T-helper 2 cell (primary cell): ENCODE data around the gene MRNIP.
A peak's percentile ranks its signal among the peaks of the same experiment; 100 is the strongest.

Source experiments
- DNase-seq, 5 experiments: peaks; one replicate each; pipeline versions ENCODE4 v3.0.0 to v3.0.0-alpha.2; 2012 to 2022
- total RNA-seq, 2 donors: gene quantifications; one replicate each; lab custom pipeline; 2026; lab: John Stamatoyannopoulos, UW

Gene MRNIP, protein sequence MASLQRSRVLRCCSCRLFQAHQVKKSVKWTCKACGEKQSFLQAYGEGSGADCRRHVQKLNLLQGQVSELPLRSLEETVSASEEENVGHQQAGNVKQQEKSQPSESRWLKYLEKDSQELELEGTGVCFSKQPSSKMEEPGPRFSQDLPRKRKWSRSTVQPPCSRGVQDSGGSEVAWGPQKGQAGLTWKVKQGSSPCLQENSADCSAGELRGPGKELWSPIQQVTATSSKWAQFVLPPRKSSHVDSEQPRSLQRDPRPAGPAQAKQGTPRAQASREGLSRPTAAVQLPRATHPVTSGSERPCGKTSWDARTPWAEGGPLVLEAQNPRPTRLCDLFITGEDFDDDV
- 28.4 to 58.0 reads per million in 2 donors for total RNA-seq

DNA sequence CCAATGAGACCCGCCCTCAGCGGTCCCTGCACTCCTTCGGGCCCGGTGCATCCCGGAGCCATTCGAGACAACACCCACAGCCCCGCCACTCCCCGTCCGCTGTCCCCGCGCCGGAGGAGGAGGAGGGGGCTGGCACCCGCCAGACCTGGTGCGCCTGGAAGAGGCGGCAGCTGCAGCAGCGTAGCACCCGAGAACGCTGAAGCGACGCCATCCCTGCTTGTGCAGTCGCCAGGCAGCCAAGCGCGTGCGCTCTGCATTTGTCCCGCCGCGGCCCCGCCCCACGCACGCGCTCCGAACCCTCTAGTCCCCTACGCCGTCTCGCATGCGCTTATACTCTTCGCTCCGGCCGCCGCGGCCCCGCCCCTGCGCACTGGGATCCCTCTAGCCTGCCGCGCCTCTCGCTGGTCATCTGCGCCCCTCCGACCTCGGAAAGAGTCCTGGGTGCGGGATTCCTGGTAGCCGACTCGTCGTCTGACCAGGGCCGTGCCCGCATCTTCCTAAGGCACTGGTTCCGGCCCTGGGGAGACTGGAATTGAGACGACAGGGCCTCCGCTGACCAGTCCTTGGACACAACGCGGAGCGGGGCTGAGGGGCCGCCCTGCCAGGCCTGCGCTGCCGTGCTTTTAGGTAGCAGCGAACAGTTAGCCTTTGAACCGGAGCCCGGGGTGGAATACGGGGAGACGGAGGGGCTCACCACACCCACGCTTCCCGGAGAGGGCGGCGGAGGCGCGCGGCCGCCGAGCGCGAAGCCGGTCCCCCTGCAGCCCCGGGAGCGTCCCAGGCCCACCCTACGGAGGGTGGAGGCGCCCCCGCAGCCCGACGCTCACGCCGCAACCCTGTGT lies at the start of gene MRNIP:
Gene MRNIP, minus strand, starts transcription at position 232 of the 842 bp plus-strand sequence. Its CDS starts 21 bp downstream, at position 211.
- DNase-seq: peak; percentile 69 to 94 (median 80)

DNA sequence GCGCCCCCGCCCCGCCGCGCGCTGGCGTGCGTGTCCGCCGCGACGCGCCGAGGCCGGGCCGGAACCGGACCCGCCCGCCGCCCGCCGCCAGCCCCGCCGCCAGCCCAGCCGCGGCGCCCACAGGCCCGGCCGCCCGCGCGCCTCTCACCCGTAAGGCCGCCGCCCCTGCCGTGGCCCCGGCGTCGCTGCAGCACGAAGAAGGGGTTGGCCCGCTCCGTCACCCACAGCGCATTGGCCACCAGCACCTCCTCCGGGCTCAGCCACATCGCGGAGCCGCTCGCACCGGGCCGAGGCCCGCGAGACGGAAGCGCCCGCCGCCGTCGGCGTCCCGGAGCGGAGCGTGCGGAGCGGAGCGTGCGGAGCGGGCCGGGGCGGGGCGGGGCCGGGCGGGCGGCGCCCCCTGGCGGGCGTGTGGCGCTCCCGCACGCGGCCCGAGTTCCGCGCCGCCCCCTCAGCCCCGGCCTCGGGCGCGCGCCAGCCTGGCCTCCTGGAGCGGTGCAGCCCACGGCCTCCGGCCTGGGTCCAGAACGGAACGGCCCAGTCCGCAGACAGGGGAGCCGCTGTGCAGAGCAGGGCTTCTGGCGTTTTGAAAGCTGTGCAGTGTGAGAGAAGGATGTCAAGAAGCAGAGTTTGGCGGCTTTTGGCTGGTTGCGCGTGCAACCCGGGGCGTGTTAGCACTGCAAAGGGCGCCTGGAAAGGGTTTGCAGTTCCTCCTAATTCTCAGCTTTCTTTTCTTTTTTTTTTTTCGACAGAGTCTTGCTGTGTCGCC lies 49.1 kb upstream of the MRNIP start, which contains the start of gene TBC1D9B:
Gene TBC1D9B, minus strand, starts transcription at position 342 of the 769 bp plus-strand sequence. Its CDS starts 76 bp downstream, at position 266.
- peak; percentile 54 to 83 (median 66) for DNase-seq

DNA sequence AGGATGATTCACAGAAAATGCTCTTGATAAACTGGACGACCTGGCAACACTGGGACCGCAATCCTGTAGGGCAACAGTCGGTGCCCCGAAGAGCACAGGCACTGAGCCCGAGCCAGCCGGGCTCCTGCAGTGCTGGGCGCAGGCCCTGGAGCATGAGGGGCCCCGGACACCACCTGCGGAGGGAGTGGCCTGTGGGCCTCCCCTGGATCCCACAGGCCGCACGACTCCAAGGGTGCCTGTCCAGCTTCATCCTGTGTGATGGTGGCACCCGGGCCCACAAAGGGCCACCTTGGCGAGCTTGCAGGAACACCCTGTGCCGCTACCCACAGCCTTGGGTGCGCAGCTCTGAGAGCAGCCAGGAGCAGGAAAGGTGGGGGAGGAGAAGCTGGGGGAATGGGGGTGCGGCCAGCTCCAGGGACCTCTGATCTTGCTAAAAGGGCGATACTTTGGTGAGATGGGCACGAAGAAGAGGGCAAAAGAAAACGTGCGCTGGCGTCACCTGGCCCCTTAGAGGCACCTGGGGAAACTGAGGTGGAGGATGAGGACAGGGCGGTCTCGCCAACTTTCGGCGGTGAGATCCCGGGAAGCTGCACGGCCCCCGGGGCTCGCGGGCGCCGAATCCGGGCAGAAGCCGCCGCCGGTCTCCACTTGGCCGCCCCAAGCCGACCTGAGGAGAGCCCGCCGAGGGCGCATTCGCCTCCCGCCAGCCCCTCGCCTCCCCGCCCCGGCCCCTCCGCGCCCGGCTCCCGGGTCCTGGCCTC lies 48.4 kb upstream of the MRNIP start:
- peak in 2 of 5 experiments; percentile 4 to 47 for DNase-seq

DNA sequence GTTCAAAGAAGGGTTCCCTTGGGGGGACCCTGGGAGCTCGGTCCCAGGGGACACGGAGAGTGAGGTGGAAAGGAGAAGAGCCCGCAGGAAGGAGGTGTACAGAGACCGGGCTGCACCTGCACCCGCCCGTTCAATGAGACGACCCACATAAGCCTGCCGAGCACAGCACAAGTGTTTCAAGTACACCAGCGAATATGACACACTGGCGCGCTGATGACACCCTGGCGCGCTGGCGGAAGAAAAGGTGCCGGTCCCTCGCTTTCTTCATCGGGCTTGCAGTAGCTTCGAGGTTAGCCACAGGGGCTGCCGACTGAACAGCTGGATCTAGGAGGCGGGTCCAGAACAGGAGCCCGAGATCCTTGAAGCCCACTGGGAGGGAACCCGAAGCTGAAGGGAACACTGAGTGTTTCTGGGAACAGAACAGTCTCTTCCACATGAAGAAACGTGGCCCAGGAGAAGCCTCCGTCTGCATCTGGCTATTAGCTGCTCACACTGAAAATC lies 47.7 kb upstream of the MRNIP start:
- DNase-seq: no peak

DNA sequence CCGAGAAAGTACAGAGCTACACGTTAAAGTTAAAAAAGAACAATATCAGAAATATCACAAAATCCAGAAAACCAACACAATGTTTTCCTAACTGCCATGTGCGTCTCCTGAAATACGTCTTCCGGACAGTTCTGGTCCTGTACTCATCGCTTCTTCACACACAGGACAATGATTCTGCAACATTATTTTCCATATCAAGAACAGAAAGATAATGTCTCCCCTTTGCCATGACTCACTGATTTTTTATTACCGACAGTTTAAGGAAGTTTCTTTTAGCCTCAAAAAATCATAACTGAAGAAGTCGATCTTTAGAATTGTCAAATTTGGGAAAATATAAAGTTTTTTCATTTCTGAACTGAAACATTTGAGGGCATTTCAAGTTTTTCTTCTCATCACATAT lies 46.5 kb upstream of the MRNIP start:
- no peak for DNase-seq

DNA sequence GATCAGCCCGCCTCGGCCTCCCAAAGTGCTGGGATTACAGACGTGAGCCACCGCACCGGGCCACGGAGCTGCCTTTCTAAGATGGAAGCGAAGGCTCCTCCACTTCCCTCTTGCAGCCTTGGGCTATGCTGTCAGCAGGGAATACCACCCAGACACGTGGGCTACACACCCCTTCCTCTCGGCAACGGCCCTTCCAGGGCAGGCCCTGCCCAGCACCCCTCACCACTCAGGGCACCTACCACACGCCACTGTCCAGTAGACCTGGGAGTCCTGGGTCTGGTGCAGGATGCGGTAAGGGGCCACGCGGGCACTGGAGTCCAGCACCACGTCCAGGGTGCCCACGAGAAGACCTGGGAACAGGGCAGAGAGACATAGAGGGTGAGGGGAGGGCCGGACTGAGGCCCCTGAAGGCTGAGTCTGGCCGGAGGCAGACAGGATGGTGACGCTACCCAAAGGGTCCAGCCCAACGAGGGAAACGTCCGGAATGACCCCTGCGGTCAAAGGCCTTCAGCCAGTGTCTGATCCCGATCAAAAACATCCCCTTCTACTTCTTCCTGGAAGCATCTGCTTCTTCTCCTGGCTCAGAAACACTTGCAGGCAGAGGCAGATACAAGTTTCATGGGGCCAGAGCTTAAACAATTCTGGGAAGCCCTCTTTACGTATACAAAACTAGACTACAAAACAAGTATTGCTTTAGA lies 46.0 kb upstream of the MRNIP start:
- no peak for DNase-seq

DNA sequence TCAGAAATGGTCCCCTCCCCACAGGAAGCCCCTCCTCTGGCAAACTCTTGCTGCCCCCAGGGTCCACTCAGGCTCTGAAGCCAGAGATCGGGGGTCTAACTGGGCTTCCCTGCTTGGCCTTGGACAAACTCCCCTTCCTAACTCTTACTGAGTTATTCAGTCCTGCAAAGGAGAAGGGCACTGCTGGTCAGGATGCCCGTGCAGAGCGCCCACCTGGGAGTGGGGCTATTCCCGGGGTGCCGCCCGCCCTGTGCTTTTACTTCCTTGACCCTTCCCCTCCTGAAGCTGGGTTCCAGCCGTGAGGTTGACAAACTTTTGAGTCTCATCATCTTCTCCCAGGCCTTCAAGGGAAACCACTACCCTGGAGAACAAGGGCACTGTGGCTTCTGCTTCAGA lies 44.1 kb upstream of the MRNIP start:
- no peak for DNase-seq

DNA sequence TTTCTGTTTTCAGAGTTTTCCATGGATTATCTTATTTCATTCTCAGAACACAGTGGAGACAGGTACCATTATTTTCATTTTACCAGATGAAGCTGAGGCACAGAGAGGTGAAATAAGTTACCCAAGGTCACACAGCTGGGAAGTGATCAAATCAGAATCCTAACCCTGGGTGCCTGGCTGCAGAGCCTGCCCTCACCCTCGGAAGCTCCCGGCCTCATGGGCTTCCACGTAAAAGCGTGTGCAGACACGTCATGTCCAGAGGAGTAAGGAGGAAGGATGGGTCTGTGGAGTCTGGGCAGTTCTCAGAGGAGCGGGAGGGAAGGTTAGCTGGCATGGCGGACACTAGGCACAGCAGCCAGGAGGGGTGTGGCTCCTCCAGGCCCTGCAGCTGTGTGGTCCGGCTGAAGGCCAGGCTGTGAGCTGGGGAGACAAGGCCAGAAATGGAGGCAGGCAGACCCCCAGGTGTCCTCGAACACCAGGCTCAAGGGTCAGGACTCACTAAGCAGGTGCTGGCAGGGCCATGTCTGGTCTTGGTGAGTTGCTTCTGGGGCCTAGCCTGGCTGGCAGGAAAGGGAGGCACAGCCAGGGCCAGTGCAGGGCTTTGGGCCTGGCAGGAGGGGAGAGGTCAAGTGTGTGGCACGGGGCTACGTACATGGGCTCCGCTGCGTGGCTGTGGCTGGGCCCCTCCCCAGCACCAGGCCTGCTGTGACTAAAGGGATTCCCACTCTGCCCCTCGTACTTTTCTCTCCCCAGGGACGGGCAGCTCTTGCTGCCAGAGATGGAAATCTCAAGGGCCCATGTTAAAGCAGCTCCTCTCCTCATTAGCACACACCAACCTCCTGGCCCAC lies 43.5 kb upstream of the MRNIP start:
- no peak for DNase-seq

DNA sequence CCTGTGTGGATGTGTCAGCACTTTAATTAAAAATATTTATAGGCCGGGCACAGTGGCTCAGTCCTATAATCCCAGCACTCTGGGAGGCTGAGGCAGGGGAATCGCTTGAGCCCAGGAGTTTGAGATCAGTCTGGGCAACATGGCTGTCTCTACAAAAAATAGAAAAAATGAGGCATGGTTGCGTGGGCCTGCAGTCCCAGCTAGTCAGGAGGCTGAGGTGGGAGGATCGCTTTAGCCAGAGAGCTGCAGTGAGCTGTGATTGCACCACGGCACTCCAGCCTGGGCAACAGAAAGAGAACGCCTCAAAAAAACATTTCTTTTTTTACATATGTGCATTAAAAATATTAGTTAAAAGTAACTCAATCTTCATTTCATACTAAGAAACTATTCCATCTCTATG lies 42.8 kb upstream of the MRNIP start:
- no peak for DNase-seq

DNA sequence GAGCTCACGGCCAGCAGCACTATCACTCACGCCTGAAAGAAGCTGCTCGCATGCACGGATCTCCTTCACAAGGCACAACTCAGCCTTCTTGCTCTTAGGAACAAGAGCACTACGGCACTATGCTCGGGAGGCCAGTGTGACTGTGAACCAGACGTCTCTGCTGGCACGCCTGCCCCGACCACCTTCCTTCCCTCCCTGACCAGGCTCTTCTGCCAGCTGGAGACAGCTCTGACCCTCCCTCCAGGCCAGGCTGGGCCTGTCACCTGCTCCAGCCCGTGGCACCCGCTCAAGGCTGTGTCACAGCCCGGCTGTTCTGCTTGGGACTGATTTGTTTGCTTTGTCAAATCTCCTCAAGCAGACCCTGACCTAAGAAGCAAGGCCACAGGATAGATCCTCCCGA lies 42.1 kb upstream of the MRNIP start:
- DNase-seq: no peak

DNA sequence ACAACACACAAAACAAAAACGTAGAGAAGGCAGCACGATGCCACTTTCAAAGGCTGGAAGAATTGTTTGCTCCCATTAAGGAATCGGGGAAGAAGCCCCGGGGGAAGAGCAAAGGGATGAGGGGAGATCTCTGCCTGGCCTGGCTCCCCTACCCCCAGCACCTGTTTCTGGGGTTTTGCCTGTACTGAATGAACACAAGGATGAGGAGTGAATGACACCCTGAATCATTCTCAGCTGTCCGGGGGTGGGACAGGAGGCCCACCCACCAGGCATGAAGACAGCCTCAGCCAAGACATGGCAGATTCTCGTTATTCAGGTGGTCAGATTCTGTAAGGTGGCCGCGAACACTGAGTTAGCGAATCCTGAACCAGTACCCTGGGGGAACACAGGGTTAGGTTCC lies 41.6 kb upstream of the MRNIP start:
- no peak for DNase-seq

DNA sequence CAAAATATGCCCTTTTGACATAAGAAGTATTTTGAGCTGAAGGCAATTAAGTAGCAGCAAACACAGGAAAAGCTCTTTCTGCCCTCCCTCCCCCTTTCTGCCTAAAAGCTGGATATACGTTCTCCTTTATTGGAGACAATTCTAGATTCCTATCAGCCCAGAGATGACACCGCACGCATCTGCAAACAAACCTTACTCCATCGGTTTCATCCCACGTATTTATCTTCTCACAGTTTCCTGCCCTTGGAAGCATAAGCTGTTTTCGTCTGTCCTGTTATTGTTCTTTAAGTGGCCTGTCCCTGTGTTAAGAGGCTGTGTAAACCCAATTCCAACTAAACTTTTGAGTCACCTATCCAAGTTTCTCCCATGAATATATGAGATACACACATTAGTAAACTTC lies 37.2 kb upstream of the MRNIP start:
- DNase-seq: no peak

DNA sequence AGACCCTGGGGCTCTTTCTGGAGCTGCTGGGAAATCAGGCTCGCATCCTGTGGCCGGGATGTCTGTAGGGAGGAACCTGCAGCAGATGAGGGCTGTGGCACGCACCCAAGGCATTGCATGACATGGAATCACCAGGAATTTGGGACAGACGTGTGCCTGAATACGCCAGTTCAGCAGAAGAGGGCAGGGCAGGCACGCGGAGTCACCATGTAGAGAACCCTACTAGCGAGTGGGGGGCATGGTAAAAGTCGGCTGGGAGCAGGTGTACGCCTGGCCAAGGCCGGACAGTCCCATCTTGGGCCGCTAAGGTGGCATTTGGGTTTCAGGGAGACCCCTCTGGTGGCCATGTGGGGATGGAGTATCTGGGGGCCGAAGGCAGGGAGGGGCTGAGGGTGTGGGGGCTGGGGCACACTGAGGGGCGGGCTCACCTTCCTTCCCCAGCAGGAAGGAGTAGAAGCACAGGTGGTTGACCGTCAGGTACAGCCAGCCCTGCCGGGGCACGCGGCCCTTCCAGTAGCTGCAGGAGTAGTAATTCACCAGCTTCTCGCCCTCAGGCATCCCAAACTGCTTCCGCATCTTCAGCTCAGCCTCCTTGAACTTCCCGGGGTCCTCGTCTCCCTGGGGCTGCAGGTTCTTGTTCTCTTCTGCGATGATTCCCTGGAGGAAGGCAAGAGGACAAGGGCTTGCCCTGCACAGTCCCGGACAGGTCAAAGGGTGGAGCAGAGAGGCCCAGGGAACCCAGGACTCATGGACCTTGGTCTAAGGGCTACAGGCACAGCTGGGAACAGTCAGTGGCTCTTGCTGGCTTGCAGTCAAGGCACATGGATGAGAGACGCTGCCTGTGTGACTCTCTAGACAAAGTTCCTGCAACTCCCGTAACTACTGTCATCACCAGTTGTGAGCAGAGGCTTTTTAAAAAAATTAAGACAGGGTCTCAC lies 35.6 kb upstream of the MRNIP start:
- no peak for DNase-seq

DNA sequence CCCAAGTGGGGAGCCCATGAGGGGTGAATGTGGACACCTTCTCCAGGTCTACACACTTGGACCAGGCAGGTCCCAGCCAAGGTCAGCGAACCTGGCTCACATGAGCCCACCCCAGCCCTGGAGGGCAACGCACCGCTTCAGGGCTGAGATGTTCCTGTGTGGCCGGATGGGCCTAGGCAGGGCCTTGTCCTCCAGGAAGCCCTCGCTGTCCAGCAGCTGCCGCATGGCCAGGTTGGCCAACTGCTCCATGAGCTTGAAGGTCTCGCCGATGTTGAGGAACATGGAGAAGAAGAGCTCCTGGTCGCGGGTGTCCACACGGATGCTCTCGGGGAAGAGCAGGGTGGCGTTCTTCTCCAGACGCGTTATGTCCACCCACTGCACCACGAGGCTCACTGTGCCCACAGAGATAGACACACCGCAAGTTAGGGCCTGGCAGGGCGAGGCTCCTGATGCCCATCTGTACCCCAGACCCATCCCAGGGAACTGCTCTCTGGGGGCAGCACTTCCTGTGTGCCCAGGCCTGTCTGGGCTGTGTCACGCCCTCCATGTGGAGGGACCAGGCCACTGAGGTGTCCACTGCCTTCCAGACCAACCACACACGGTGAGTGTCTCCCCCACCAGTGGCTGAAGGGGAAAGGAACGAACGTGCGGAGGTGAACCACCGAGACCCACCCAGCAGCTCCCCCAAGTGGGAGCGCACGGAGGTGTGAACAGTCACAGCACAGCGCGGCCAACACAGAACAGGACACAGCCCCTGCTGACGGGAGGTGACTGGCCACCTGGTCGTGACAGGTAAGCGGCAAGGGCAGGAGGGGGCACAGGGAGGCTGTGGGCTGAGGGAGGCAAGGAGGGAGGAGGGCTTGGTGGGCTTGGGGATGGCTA lies 34.7 kb upstream of the MRNIP start:
- no peak for DNase-seq

DNA sequence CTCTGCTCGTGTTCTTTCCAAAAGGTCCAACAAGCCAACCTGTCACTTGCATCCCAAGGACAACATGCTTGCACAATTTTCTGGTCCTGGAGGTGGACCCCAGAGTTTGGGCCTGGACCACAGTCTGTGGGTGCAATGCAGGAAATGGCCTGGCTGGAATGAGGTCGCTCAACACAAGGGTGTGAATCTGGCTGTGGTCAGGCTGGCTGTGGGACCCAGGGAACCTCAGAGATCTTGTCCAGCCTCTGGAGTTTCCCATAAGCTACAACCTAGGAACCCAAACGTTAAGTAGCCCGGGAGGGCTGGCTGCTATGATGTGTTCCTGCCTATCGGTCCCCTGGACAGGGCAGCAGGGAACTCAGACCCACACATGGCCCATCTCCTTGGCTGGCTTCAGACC lies 33.6 kb upstream of the MRNIP start:
- DNase-seq: no peak

DNA sequence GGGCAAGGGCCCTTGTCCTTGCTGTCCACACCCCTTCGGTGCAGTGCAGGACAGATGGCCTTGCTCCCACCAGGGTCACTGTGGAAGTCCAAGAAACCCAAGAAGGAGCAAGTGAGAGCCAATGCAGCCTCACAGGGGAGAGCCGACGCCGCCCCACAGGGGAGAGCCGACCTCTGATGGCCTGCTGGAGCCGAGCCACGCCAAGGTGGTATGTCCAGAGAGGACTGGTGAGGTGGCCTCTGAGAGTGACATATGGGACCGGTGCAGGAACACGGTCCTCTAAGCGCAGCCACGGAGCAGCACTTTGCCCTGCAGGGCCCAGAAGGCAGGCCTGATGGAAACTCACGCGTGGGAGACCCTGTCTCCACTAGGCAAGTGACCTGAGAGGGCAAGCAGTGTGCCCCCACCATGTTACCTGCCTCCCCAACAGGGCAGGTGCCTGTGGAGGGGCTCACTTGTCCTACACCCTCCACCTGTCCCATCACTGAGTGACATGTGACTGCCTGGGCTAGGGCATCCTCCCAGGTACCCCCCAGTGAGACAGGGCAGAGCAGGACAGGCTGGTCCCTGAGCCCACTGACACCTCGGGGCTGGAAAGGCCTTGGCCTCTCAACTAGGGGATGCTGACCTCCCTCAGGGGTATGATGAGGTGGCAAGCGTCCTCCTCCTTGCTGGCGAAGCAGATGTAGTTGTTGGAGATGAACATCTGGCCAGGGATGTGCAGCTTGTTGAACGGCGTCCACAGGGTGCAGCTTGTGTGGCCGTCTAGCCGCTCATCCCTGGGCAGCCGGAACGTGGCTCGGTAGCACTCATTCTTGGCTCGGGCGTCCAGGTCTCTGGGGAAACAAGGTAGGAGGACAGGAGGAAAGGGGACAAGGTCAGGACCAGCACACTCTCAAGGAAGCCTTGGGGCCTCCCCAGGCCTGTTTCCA lies 32.4 kb upstream of the MRNIP start:
- no peak for DNase-seq

DNA sequence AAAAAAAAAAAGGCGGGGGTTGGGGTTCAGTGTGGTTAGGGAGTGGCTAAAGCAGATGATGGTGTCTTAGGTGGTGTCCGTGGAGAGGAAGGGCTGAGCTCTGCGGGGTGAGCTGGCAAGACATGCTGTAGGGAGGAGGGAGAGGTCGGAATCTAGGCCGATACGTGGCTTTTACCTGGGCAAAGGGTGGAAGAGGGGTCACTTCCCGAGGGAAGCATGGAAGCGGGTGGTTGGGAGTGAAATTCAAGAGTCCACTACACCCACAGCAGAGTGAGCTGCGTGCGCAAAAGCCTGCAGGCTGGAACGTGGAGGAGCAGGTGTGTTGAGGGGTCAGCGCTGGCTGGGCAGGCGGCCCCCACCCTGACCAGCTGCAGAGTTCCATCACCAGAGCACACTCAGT lies 31.3 kb upstream of the MRNIP start:
- DNase-seq: no peak
